ENCODE measurements around the gene CPNE5. TPM values are rescaled to one million over a fixed set of nuclear protein-coding genes. Genes with fewer than 3 reads are reported as not detected.
"Not testable (repeated sequence)": the region's sequence is repeated elsewhere in the genome, so short reads cannot be mapped to it uniquely, and the experiment has no call there.

Gene CPNE5
- total RNA-seq, 1 experiment from 2014 or later: not detected

DNA sequence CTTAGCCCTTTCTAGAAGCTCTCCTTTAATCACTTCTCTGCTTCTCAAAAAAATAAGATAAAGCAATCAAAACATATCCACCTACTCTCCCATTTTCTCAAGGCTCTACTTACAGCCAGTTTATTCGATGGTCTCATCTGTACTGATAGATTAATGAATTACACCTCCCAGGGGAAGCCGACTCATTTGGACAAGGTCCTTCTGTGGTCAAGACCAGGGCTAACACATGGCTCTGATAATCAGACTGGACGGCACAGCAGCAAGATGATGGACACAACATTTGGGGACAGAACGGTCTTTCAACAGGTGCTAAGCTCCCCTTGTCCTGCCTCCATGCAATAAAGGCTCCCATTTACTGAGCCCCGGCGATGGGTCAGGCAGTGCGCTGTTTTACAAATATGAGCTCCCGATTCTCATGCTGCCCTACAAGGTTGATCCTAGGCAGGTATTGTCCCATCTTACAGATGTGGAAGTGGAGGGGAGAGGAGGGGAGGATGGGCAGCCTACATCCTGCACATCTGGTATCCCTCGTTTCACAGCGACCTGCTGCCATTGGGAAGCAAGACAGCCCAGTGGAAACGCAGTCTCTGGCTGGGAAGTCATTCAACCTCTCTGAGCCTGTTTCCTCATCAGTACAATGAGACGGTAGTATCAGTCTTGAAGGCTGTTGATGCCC is 15.7 kb downstream of the CPNE5 start:
- in situ Hi-C loops (cut with HindIII; ENCODE audit: low pct_unique_long_range_greater_than_20kb, low sequenced_read_pairs): no loop called here
- DNase-seq (ENCODE audit: low read depth): no peak

DNA sequence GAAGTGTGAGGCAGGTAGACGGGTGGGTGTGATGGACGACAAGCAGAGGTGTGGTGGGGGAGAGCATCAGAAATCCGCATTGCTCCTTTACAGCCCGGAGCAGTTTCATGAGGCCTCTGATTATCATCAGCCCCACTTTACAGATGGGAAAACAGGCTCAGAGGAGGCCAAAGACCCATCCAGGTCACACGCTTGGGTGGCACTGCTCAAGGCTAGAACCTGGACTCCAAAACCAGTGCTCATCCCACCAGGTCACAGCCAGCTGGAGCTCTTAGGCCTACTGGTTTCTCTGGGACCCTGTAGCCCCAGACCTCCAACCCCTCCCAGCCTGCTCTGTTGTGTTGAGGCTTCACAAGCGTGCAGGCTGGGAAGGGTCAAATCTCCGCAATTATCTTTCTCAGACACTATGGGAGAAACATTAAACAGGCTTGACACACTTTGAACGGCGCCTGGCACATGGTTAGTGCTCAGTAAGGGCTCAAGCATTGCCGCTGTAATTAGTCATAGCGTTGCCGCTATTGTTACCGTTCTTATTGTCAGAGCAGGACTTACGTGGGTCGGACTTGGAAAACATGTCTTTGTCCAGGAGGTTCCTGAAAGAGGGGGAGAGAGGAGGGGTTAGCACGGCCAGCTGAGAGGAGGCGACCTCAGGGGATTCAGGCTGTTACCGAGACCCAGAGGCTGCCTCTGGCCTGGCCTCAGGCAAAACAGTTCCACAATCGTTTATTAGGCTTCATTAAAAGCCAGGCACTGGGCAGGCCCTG is 16.6 kb downstream of the CPNE5 start:
- DNase-seq (ENCODE audit: low read depth): no peak
- in situ Hi-C loops (cut with HindIII; ENCODE audit: low pct_unique_long_range_greater_than_20kb, low sequenced_read_pairs): no loop called here

- no peak for DNase-seq (ENCODE audit: low read depth)
- in situ Hi-C loops (cut with HindIII; ENCODE audit: low pct_unique_long_range_greater_than_20kb, low sequenced_read_pairs): no loop called here
These were observed 17.5 kb downstream of the CPNE5 start for GRCh38 chr6:36821581-36822335.

DNA sequence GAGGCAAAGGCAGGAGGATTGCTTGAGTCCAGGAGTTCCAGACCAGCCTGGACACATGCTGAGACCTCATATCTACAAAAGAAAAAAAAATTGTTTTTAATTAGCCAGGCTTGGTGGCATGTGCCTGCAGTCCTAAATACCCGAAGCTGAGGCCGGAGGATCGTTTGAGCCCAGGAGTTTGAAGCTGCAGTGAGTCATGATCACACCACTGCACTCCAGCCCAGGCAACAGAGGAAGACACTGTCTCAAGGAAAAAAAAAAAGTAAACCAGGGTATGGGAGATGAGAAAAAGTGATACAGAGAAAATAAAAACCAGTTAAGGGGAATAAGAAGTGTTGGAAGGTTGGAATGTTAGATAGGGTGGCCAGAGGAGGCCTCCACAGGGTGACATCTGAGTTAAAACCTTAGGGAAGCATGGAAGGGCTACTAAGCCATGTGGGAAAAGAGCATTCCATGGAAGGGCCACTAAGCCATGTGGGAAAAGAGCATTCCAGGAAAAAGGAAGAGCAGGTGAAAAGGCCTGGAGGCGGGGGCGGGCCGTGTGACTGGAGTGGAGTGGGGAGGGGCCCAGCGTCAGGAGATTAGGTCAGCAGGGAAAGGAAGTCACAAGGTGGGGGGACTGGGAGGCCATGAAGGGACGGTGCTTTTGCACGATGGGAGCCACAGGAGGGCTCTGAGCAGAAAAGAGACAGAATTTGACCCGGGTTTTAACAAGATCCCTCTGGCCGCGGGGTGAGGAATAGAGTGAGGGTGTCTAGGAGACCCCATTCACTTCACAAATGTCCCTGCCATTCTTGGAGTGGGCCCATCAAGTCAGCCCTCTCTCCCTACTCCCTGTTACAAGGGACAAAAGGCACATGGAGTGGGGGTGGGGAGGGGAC is 18.3 kb downstream of the CPNE5 start:
- DNase-seq (ENCODE audit: low read depth): peak; percentile 69
- in situ Hi-C loops (cut with HindIII; ENCODE audit: low pct_unique_long_range_greater_than_20kb, low sequenced_read_pairs): no loop called here

- in situ Hi-C loops (cut with HindIII; ENCODE audit: low pct_unique_long_range_greater_than_20kb, low sequenced_read_pairs): no loop called here
- no peak for DNase-seq (ENCODE audit: low read depth)
These were observed 20.5 kb downstream of the CPNE5 start for GRCh38 chr6:36818756-36819155.

GRCh38 chr6:36817847-36818246 is 21.4 kb downstream of the CPNE5 start:
- in situ Hi-C loops (cut with HindIII; ENCODE audit: low pct_unique_long_range_greater_than_20kb, low sequenced_read_pairs): no loop called here

GRCh38 chr6:36817176-36817817 is 21.9 kb downstream of the CPNE5 start:
- DNase-seq (ENCODE audit: low read depth): no peak

More at GRCh38 chr6:36817847-36818246, 21.4 kb downstream of the CPNE5 start:
- no peak for DNase-seq (ENCODE audit: low read depth)

GRCh38 chr6:36815962-36816735 is 23.1 kb downstream of the CPNE5 start:
- in situ Hi-C loops (cut with HindIII; ENCODE audit: low pct_unique_long_range_greater_than_20kb, low sequenced_read_pairs): no loop called here
- no peak for DNase-seq (ENCODE audit: low read depth)

More at GRCh38 chr6:36817176-36817817, 21.9 kb downstream of the CPNE5 start:
- in situ Hi-C loops (cut with HindIII; ENCODE audit: low pct_unique_long_range_greater_than_20kb, low sequenced_read_pairs): no loop called here

DNA sequence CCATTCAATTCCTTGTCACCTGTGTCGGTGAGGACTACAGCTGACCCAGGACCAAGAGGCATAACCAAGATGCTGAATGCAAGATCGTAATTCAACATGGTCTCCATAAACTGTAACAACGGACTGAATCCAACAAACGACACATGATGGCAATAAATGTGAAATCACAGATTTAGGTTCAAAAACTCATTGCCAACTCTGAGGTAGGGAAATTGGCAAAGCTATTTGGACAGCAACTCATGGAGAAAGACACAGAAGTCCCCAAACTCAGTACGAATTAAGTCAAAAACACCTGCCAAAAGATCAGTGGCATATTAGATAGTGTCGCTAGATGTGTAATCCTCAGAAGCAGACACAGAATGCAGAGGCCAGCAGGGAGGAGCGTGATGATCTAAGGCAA is 25.0 kb downstream of the CPNE5 start:
- in situ Hi-C loops (cut with HindIII; ENCODE audit: low pct_unique_long_range_greater_than_20kb, low sequenced_read_pairs): no loop called here
- no peak for DNase-seq (ENCODE audit: low read depth)

DNA sequence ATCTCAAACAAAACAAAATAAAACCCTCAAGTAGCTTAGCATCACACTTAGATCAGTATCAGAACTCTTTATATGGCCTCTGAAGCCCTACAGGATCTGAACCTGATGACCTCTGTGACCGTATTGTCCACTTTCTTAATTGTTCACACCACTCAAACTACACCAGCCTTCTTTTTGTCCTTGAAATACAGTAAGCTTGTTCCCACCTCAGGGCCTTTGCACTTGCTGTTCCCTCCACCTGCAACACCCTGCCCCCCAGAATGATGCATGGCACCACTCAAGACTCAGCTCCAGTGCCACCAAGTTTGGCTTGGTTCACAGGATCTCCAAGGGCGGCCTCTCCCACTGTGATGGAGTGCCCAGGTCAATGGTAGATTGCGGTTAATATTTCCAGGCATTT is 25.7 kb downstream of the CPNE5 start:
- in situ Hi-C loops (cut with HindIII; ENCODE audit: low pct_unique_long_range_greater_than_20kb, low sequenced_read_pairs): no loop called here
- DNase-seq (ENCODE audit: low read depth): no peak

- DNase-seq (ENCODE audit: low read depth); in situ Hi-C loops (cut with HindIII; ENCODE audit: low pct_unique_long_range_greater_than_20kb, low sequenced_read_pairs): not testable (repeated sequence)
These were observed 26.2 kb downstream of the CPNE5 start for GRCh38 chr6:36813047-36813446.

DNA sequence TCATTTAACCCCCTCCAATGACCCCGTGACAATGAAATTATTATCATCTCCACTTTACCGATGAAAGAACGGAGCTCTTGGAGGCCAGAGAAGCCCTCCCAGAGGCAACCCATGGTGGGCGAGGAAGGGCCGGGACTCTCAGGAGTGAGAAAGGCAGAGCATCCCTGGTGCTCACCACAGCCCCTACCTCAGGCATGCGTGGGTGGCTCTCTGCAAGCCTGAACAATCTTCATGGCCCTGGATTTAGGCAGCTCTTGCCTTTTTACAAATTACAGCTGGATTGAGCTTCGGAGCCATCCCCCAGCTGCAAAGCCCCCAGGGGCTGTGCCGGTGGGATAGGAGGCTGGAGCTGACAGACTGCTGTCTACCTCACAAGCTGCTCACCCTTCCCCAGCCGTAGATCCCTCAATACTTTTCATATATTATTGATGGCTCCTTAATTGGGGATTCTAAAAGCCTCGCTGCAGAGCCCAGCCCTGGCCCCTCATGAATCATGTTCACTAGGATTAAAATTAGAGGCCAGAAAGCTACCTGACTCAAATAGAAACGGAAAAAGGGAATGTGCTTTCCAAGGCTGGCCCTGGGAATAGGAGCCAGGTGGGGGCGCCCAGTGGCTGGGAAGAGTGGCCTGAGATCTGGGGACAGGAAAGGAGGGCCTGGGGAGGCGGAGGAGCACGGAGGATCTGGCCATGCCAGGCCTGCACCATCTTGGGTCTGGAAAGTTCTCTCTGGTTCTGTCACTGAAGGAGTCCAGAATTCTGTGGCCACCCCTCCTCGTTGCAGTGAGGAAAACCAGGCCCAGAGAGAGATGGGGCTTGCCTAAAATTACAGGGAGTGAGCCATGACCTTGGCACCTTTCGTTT is 29.1 kb downstream of the CPNE5 start:
- in situ Hi-C loops (cut with HindIII; ENCODE audit: low pct_unique_long_range_greater_than_20kb, low sequenced_read_pairs): no loop called here

DNA sequence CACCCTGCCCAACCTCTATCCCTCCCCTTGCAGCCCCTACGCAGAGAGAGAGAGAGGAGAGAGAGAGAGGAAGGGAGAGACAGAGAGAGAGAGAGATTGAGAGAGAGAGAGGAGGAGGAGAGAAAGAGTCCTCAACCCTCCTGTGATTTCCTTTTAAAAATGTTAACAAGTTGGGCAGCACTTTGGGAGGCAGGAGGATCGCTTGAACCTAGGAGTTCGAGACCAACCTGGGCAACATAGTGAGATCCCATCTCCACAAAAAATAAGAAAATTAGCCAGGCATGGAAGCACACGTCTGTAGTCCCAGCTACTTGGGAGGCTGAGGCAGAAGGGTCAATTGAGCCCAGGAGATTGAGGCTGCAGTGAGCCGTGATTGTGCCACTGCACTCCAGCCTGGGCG is 30.1 kb downstream of the CPNE5 start:
- in situ Hi-C loops (cut with HindIII; ENCODE audit: low pct_unique_long_range_greater_than_20kb, low sequenced_read_pairs): no loop called here
- no peak for DNase-seq (ENCODE audit: low read depth)

More for the DNA sequence above, 29.1 kb downstream of the CPNE5 start:
- DNase-seq (ENCODE audit: low read depth): no peak

- no peak for DNase-seq (ENCODE audit: low read depth)
- in situ Hi-C loops (cut with HindIII; ENCODE audit: low pct_unique_long_range_greater_than_20kb, low sequenced_read_pairs): no loop called here
These were observed 30.6 kb downstream of the CPNE5 start for GRCh38 chr6:36808634-36809033.

DNA sequence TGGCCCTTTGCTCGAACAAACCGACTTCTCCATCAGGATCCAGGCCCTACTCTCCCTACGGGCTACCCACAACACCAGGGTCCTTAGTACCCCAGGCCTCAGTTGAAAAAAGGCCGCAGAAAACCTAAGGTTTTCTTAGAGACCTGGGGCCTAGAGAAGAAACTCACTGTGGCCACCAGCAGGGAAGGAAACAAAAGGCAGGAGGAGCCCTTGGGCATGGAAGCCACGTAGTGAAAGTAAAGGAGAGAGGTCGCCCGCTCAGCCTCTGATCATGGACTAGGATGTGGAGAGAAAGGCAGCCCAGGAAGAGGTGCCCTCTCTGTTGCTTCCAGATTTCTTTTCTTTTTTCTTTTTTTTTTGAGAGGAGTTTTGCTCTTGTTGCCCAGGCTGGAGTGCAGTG is 31.5 kb downstream of the CPNE5 start:
- no peak for DNase-seq (ENCODE audit: low read depth)
- in situ Hi-C loops (cut with HindIII; ENCODE audit: low pct_unique_long_range_greater_than_20kb, low sequenced_read_pairs): no loop called here

GRCh38 chr6:36807143-36807542 is 32.1 kb downstream of the CPNE5 start:
- DNase-seq (ENCODE audit: low read depth): no peak
- in situ Hi-C loops (cut with HindIII; ENCODE audit: low pct_unique_long_range_greater_than_20kb, low sequenced_read_pairs): no loop called here

All from Caki2 (cell line).